ENCODE results near the gene MMP19.
"Not testable (repeated sequence)": the region's sequence is repeated elsewhere in the genome, so short reads cannot be mapped to it uniquely, and the experiment has no call there.

MMP19 gene

GRCh38 chr12:55850401-55850800, 7.7 kb upstream of the MMP19 start:
- H3K4me1 Mint-ChIP-seq (ENCODE audit: low read depth) = peaks cover 54% of the 10 kb centered on the region
- intact Hi-C loops (cut with micrococcal nuclease) = loop anchor here (2.0 kb wide), 1 partner anchor 76 kb away; the partner anchor contains the start of gene PYM1
- no peaks in the 10 kb centered on the region for H3K27me3 Mint-ChIP-seq
- H3K36me3 Mint-ChIP-seq (ENCODE audit: low read depth) = no peaks in the 10 kb centered on the region
- peak overlapping the region; percentile 99 for H3K27ac Mint-ChIP-seq
- H3K9me3 Mint-ChIP-seq = no peaks in the 10 kb centered on the region
- H3K4me3 Mint-ChIP-seq = no peak overlapping the region

GRCh38 chr12:55849616-55850343, 7.0 kb upstream of the MMP19 start:
- H3K4me1 Mint-ChIP-seq (ENCODE audit: low read depth) = peaks cover 60% of the 10 kb centered on the region
- no peaks in the 10 kb centered on the region for H3K27me3 Mint-ChIP-seq
- peak overlapping the region; percentile 99 for H3K27ac Mint-ChIP-seq
- no peaks in the 10 kb centered on the region for H3K9me3 Mint-ChIP-seq
- H3K36me3 Mint-ChIP-seq (ENCODE audit: low read depth) = no peaks in the 10 kb centered on the region
- no peak overlapping the region for H3K4me3 Mint-ChIP-seq
- intact Hi-C loops (cut with micrococcal nuclease) = loop anchor here (2.0 kb wide), 2 partner anchors 77 to 269 kb away; partner anchors contain the start of genes PYM1 and ZC3H10

GRCh38 chr12:55847603-55848291, 5.0 kb upstream of the MMP19 start:
- Mint-ChIP-seq H3K27me3 (no peaks in the 10 kb centered on the region), H3K9me3 (no peaks in the 10 kb centered on the region), H3K4me1 (ENCODE audit: low read depth) (peaks cover 73% of the 10 kb centered on the region), H3K4me3 (peak overlapping the region; percentile 32), H3K27ac (peak overlapping the region; percentile 99), H3K36me3 (ENCODE audit: low read depth) (no peaks in the 10 kb centered on the region)
- intact Hi-C loops (cut with micrococcal nuclease) = loop anchor here (1.0 to 2.0 kb wide), 3 partner anchors 18 to 271 kb away; partner anchors contain the start of genes DNAJC14, SARNP and ZC3H10

- Mint-ChIP-seq H3K4me3 (peak overlapping the region; percentile 23), H3K27me3 (no peaks in the 10 kb centered on the region), H3K27ac (peak overlapping the region; percentile 99), H3K9me3 (no peaks in the 10 kb centered on the region), H3K4me1 (ENCODE audit: low read depth) (peaks cover 80% of the 10 kb centered on the region), H3K36me3 (ENCODE audit: low read depth) (no peaks in the 10 kb centered on the region)
- intact Hi-C loops (cut with micrococcal nuclease) = loop anchor here (1.0 kb wide), 1 partner anchor 30 kb away; the partner anchor contains the start of gene SARNP
These were observed 4.3 kb upstream of the MMP19 start for GRCh38 chr12:55847033-55847432.

- Mint-ChIP-seq H3K36me3 (ENCODE audit: low read depth) (peaks cover under 1% of the 10 kb centered on the region), H3K27ac (peak overlapping the region; percentile 99), H3K4me1 (ENCODE audit: low read depth) (peaks cover 89% of the 10 kb centered on the region), H3K27me3 (no peaks in the 10 kb centered on the region), H3K9me3 (no peaks in the 10 kb centered on the region), H3K4me3 (no peak overlapping the region)
- intact Hi-C loops (cut with micrococcal nuclease) = no loop called here
These were observed 3.2 kb upstream of the MMP19 start for GRCh38 chr12:55845785-55846496.

- no peak overlapping the region for H3K4me3 Mint-ChIP-seq
- H3K27ac Mint-ChIP-seq = peak overlapping the region; percentile 99
- peaks cover 89% of the 10 kb centered on the region for H3K4me1 Mint-ChIP-seq (ENCODE audit: low read depth)
- H3K9me3 Mint-ChIP-seq = no peaks in the 10 kb centered on the region
- H3K27me3 Mint-ChIP-seq = no peaks in the 10 kb centered on the region
- intact Hi-C loops (cut with micrococcal nuclease) = no loop called here
- peaks cover 6% of the 10 kb centered on the region for H3K36me3 Mint-ChIP-seq (ENCODE audit: low read depth)
These were observed 2.6 kb upstream of the MMP19 start for GRCh38 chr12:55845361-55845760.

GRCh38 chr12:55844961-55845360, 2.2 kb upstream of the MMP19 start:
- peaks cover 10% of the 10 kb centered on the region for H3K36me3 Mint-ChIP-seq (ENCODE audit: low read depth)
- no peaks in the 10 kb centered on the region for H3K9me3 Mint-ChIP-seq

GRCh38 chr12:55843431-55843830, 695 bp upstream of the MMP19 start:
- H3K27me3 Mint-ChIP-seq = no peaks in the 10 kb centered on the region
- no peak overlapping the region for H3K4me3 Mint-ChIP-seq
- H3K9me3 Mint-ChIP-seq = no peaks in the 10 kb centered on the region
- peak overlapping the region; percentile 71 for H3K27ac Mint-ChIP-seq
- peaks cover 79% of the 10 kb centered on the region for H3K4me1 Mint-ChIP-seq (ENCODE audit: low read depth)
- intact Hi-C loops (cut with micrococcal nuclease) = no loop called here
- H3K36me3 Mint-ChIP-seq (ENCODE audit: low read depth) = peaks cover 21% of the 10 kb centered on the region

More at GRCh38 chr12:55844961-55845360, 2.2 kb upstream of the MMP19 start:
- H3K27ac Mint-ChIP-seq = peak overlapping the region; percentile 99
- intact Hi-C loops (cut with micrococcal nuclease) = no loop called here
- no peak overlapping the region for H3K4me3 Mint-ChIP-seq
- H3K27me3 Mint-ChIP-seq = no peaks in the 10 kb centered on the region
- H3K4me1 Mint-ChIP-seq (ENCODE audit: low read depth) = peaks cover 89% of the 10 kb centered on the region

GRCh38 chr12:55840581-55841351, 2.0 kb downstream of the MMP19 start:
- Mint-ChIP-seq H3K4me3 (no peak overlapping the region), H3K36me3 (ENCODE audit: low read depth) (peaks cover 33% of the 10 kb centered on the region), H3K4me1 (ENCODE audit: low read depth) (peaks cover 67% of the 10 kb centered on the region), H3K27me3 (no peaks in the 10 kb centered on the region), H3K9me3 (no peaks in the 10 kb centered on the region), H3K27ac (peak overlapping the region; percentile 71)
- intact Hi-C loops (cut with micrococcal nuclease) = no loop called here

GRCh38 chr12:55839345-55840140, 3.2 kb downstream of the MMP19 start:
- peaks cover 67% of the 10 kb centered on the region for H3K4me1 Mint-ChIP-seq (ENCODE audit: low read depth)
- H3K27me3 Mint-ChIP-seq = no peaks in the 10 kb centered on the region
- intact Hi-C loops (cut with micrococcal nuclease) = no loop called here
- no peaks in the 10 kb centered on the region for H3K9me3 Mint-ChIP-seq
- no peak overlapping the region for H3K4me3 Mint-ChIP-seq
- peaks cover 41% of the 10 kb centered on the region for H3K36me3 Mint-ChIP-seq (ENCODE audit: low read depth)
- H3K27ac Mint-ChIP-seq = peak overlapping the region; percentile 1

- intact Hi-C loops (cut with micrococcal nuclease) = no loop called here
- H3K4me3 Mint-ChIP-seq = no peak overlapping the region
- H3K27ac Mint-ChIP-seq = no peak overlapping the region
- peaks cover 46% of the 10 kb centered on the region for H3K36me3 Mint-ChIP-seq (ENCODE audit: low read depth)
- peaks cover 63% of the 10 kb centered on the region for H3K4me1 Mint-ChIP-seq (ENCODE audit: low read depth)
- no peaks in the 10 kb centered on the region for H3K27me3 Mint-ChIP-seq
- H3K9me3 Mint-ChIP-seq = no peaks in the 10 kb centered on the region
These were observed 4.4 kb downstream of the MMP19 start for GRCh38 chr12:55838361-55838760.

- H3K27me3 Mint-ChIP-seq; intact Hi-C loops (cut with micrococcal nuclease); H3K4me3 Mint-ChIP-seq; H3K9me3 Mint-ChIP-seq: not testable (repeated sequence)
- Mint-ChIP-seq H3K27ac (peak overlapping the region; percentile 12), H3K36me3 (ENCODE audit: low read depth) (peaks cover 46% of the 10 kb centered on the region), H3K4me1 (ENCODE audit: low read depth) (peaks cover 56% of the 10 kb centered on the region)
These were observed 8.3 kb downstream of the MMP19 start for GRCh38 chr12:55834400-55834799.

GRCh38 chr12:55833056-55833455, 9.7 kb downstream of the MMP19 start:
- peak overlapping the region; percentile 98 for H3K27ac Mint-ChIP-seq
- intact Hi-C loops (cut with micrococcal nuclease) = no loop called here
- H3K4me3 Mint-ChIP-seq = no peak overlapping the region
- H3K27me3 Mint-ChIP-seq = no peaks in the 10 kb centered on the region
- peaks cover 64% of the 10 kb centered on the region for H3K4me1 Mint-ChIP-seq (ENCODE audit: low read depth)
- no peaks in the 10 kb centered on the region for H3K9me3 Mint-ChIP-seq
- H3K36me3 Mint-ChIP-seq (ENCODE audit: low read depth) = peaks cover 45% of the 10 kb centered on the region

Measured in dendritic cell treated with granulocyte-macrophage colony-stimulating factor and Interleukin-4, amounts not matched to agents 40 ng/mL and 50 ng/mL, for 4 days (primary cell).